ENCODE data around the gene EYS. TPM values are rescaled to one million over a fixed set of nuclear protein-coding genes. Genes with fewer than 3 reads are reported as not detected.

Gene EYS
- total RNA-seq, 1 donor from 2014 or later: 2.1 TPM

- Histone ChIP-seq H3K27ac (ENCODE audit: low read depth, low read length) (no peak overlapping the region), H3K36me3 (ENCODE audit: control insufficient read depth in 3 of 3, insufficient read depth in 3 of 3, low read length in 3 of 3) (no peaks in the 10 kb centered on the region), H3K4me3 (ENCODE audit: low read length in 3 of 3) (no peak overlapping the region), H3K27me3 (ENCODE audit: control insufficient read depth in 3 of 3, insufficient read depth in 3 of 3, low read length in 3 of 3) (peaks cover 0 to 2% (median 0%) of the 10 kb centered on the region in 3 donors), H3K9ac (ENCODE audit: low read depth in 1 of 3, low read length in 3 of 3) (no peak overlapping the region), H3K4me1 (ENCODE audit: control insufficient read depth in 3 of 3, insufficient read depth in 3 of 3, low read length in 3 of 3) (no peaks in the 10 kb centered on the region), H3K9me3 (ENCODE audit: control insufficient read depth in 3 of 3, low read length in 3 of 3) (no peaks in the 10 kb centered on the region)
These were observed 1780.7 kb downstream of the EYS start for GRCh38 chr6:63926258-63926780.

GRCh38 chr6:63923139-63923739 lies 1783.8 kb downstream of the EYS start:
- Histone ChIP-seq H3K4me1 (ENCODE audit: control insufficient read depth in 3 of 3, insufficient read depth in 3 of 3, low read length in 3 of 3) (no peaks in the 10 kb centered on the region), H3K9ac (ENCODE audit: low read depth in 1 of 3, low read length in 3 of 3) (no peak overlapping the region), H3K9me3 (ENCODE audit: control insufficient read depth in 3 of 3, low read length in 3 of 3) (no peaks in the 10 kb centered on the region)

DNA sequence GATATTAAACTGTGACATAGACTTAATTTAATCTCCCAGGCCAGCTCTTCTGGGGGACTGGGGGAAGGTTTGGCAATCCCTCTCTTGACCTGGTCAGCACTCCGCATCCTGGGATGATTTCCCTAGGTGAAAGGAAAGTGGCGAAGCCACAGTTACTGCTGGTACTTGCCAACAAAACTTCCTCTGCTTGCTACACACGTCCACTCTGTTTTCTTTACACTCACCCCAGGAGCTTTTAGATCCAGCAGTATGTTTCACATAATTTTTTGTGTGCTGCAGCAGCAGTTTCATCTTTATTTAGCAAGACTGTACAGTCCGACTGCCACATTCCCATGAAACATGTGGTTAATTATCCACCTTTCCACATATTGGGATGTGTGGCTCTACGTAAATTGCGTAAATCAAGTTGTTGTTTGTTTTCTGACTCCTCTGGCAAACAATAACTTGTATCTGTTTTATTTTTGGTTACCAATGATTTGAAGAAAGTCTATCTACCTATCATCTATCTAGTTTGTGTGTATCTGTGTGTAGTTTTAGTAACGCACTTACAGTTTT lies 1787.4 kb downstream of the EYS start:
- no peaks in the 10 kb centered on the region for H3K4me1 ChIP-seq (ENCODE audit: control insufficient read depth in 3 of 3, insufficient read depth in 3 of 3, low read length in 3 of 3)
- H3K4me3 ChIP-seq (ENCODE audit: low read length in 3 of 3): no peak overlapping the region
- H3K9me3 ChIP-seq (ENCODE audit: control insufficient read depth in 3 of 3, low read length in 3 of 3): no peaks in the 10 kb centered on the region
- no peak overlapping the region for H3K27ac ChIP-seq (ENCODE audit: low read depth, low read length)
- H3K9ac ChIP-seq (ENCODE audit: low read depth in 1 of 3, low read length in 3 of 3): no peak overlapping the region
- H3K27me3 ChIP-seq (ENCODE audit: control insufficient read depth in 3 of 3, insufficient read depth in 3 of 3, low read length in 3 of 3): peaks cover 0 to 6% (median 0%) of the 10 kb centered on the region in 3 donors
- no peaks in the 10 kb centered on the region for H3K36me3 ChIP-seq (ENCODE audit: control insufficient read depth in 3 of 3, insufficient read depth in 3 of 3, low read length in 3 of 3)

More at GRCh38 chr6:63923139-63923739, 1783.8 kb downstream of the EYS start:
- H3K4me3 ChIP-seq (ENCODE audit: low read length in 3 of 3): no peak overlapping the region
- peaks cover 0 to 6% (median 0%) of the 10 kb centered on the region in 3 donors for H3K27me3 ChIP-seq (ENCODE audit: control insufficient read depth in 3 of 3, insufficient read depth in 3 of 3, low read length in 3 of 3)
- no peaks in the 10 kb centered on the region for H3K36me3 ChIP-seq (ENCODE audit: control insufficient read depth in 3 of 3, insufficient read depth in 3 of 3, low read length in 3 of 3)
- H3K27ac ChIP-seq (ENCODE audit: low read depth, low read length): no peak overlapping the region

DNA sequence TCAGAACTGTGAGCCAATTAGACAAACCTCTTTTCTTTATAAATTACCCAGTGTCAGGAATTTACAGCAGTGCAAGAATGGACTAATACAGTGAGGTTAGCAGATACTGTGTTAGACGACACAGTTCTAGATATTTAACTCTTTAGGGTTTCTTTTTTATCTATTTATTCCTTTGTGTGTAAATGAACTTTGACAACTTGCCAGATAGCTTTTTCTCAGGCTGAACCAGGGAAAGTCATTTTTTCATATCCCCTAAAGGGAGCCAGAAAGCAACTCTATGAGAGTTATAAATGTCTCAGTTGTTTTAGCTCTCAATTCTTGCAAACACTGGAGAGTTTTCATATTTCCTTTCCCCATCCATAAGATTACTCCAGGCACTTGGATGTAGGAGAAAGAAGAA lies 1794.1 kb downstream of the EYS start:
- Histone ChIP-seq H3K27me3 (ENCODE audit: control insufficient read depth in 3 of 3, insufficient read depth in 3 of 3, low read length in 3 of 3) (no peaks in the 10 kb centered on the region), H3K27ac (ENCODE audit: low read depth, low read length) (no peak overlapping the region), H3K4me1 (ENCODE audit: control insufficient read depth in 3 of 3, insufficient read depth in 3 of 3, low read length in 3 of 3) (no peaks in the 10 kb centered on the region), H3K4me3 (ENCODE audit: low read length in 3 of 3) (no peak overlapping the region), H3K9ac (ENCODE audit: low read depth in 1 of 3, low read length in 3 of 3) (no peak overlapping the region), H3K36me3 (ENCODE audit: control insufficient read depth in 3 of 3, insufficient read depth in 3 of 3, low read length in 3 of 3) (no peaks in the 10 kb centered on the region), H3K9me3 (ENCODE audit: control insufficient read depth in 3 of 3, low read length in 3 of 3) (no peaks in the 10 kb centered on the region)

GRCh38 chr6:63910863-63911551 lies 1796.0 kb downstream of the EYS start:
- no peak overlapping the region for H3K27ac ChIP-seq (ENCODE audit: low read depth, low read length)
- H3K4me3 ChIP-seq (ENCODE audit: low read length in 3 of 3): no peak overlapping the region
- H3K9me3 ChIP-seq (ENCODE audit: control insufficient read depth in 3 of 3, low read length in 3 of 3): no peaks in the 10 kb centered on the region
- no peaks in the 10 kb centered on the region for H3K27me3 ChIP-seq (ENCODE audit: control insufficient read depth in 3 of 3, insufficient read depth in 3 of 3, low read length in 3 of 3)
- no peaks in the 10 kb centered on the region for H3K36me3 ChIP-seq (ENCODE audit: control insufficient read depth in 3 of 3, insufficient read depth in 3 of 3, low read length in 3 of 3)
- no peak overlapping the region for H3K9ac ChIP-seq (ENCODE audit: low read depth in 1 of 3, low read length in 3 of 3)
- H3K4me1 ChIP-seq (ENCODE audit: control insufficient read depth in 3 of 3, insufficient read depth in 3 of 3, low read length in 3 of 3): no peaks in the 10 kb centered on the region

- Histone ChIP-seq H3K4me3 (ENCODE audit: low read length in 3 of 3) (no peak overlapping the region), H3K36me3 (ENCODE audit: control insufficient read depth in 3 of 3, insufficient read depth in 3 of 3, low read length in 3 of 3) (no peaks in the 10 kb centered on the region), H3K9me3 (ENCODE audit: control insufficient read depth in 3 of 3, low read length in 3 of 3) (no peaks in the 10 kb centered on the region), H3K27me3 (ENCODE audit: control insufficient read depth in 3 of 3, insufficient read depth in 3 of 3, low read length in 3 of 3) (no peaks in the 10 kb centered on the region), H3K9ac (ENCODE audit: low read depth in 1 of 3, low read length in 3 of 3) (no peak overlapping the region), H3K27ac (ENCODE audit: low read depth, low read length) (no peak overlapping the region), H3K4me1 (ENCODE audit: control insufficient read depth in 3 of 3, insufficient read depth in 3 of 3, low read length in 3 of 3) (peaks cover 0 to under 1% (median 0%) of the 10 kb centered on the region in 3 donors)
These were observed 1802.3 kb downstream of the EYS start for GRCh38 chr6:63904650-63905248.

- peak overlapping the region; percentile 71 for H3K27ac ChIP-seq (ENCODE audit: low read depth, low read length)
- no peak overlapping the region for H3K9ac ChIP-seq (ENCODE audit: low read depth in 1 of 3, low read length in 3 of 3)
- peaks cover 0 to 8% (median 3%) of the 10 kb centered on the region in 3 donors for H3K4me1 ChIP-seq (ENCODE audit: control insufficient read depth in 3 of 3, insufficient read depth in 3 of 3, low read length in 3 of 3)
- no peaks in the 10 kb centered on the region for H3K9me3 ChIP-seq (ENCODE audit: control insufficient read depth in 3 of 3, low read length in 3 of 3)
- H3K27me3 ChIP-seq (ENCODE audit: control insufficient read depth in 3 of 3, insufficient read depth in 3 of 3, low read length in 3 of 3): no peaks in the 10 kb centered on the region
- H3K36me3 ChIP-seq (ENCODE audit: control insufficient read depth in 3 of 3, insufficient read depth in 3 of 3, low read length in 3 of 3): no peaks in the 10 kb centered on the region
- H3K4me3 ChIP-seq (ENCODE audit: low read length in 3 of 3): no peak overlapping the region
These were observed 1807.5 kb downstream of the EYS start for GRCh38 chr6:63899550-63899949.

DNA sequence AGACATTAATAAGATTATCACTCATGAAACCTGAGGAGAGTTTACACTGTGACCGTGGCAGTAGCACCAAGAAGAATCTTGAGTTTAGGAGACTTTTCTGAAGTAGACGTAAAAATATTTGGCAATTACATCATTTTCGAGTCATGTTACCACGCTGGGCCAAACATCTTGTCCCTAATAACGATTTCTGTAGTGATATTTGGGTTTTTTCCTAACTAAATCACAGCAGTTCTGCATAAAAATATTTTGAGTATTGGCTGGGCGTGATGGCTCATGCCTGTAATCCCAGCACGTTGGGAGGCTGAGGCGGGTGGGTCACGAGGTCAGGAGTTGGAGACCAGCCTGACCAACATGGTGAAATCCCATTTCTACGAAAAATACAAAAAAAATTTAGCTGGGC lies 1809.1 kb downstream of the EYS start:
- no peaks in the 10 kb centered on the region for H3K9me3 ChIP-seq (ENCODE audit: control insufficient read depth in 3 of 3, low read length in 3 of 3)
- H3K4me3 ChIP-seq (ENCODE audit: low read length in 3 of 3): no peak overlapping the region
- H3K27me3 ChIP-seq (ENCODE audit: control insufficient read depth in 3 of 3, insufficient read depth in 3 of 3, low read length in 3 of 3): no peaks in the 10 kb centered on the region
- H3K36me3 ChIP-seq (ENCODE audit: control insufficient read depth in 3 of 3, insufficient read depth in 3 of 3, low read length in 3 of 3): no peaks in the 10 kb centered on the region
- no peak overlapping the region for H3K27ac ChIP-seq (ENCODE audit: low read depth, low read length)
- H3K9ac ChIP-seq (ENCODE audit: low read depth in 1 of 3, low read length in 3 of 3): no peak overlapping the region
- H3K4me1 ChIP-seq (ENCODE audit: control insufficient read depth in 3 of 3, insufficient read depth in 3 of 3, low read length in 3 of 3): peaks cover 0 to 8% (median 3%) of the 10 kb centered on the region in 3 donors

- H3K27ac ChIP-seq (ENCODE audit: low read depth, low read length): no peak overlapping the region
- H3K4me1 ChIP-seq (ENCODE audit: control insufficient read depth in 3 of 3, insufficient read depth in 3 of 3, low read length in 3 of 3): peaks cover 0 to 8% (median 3%) of the 10 kb centered on the region in 3 donors
- H3K27me3 ChIP-seq (ENCODE audit: control insufficient read depth in 3 of 3, insufficient read depth in 3 of 3, low read length in 3 of 3): no peaks in the 10 kb centered on the region
- H3K9me3 ChIP-seq (ENCODE audit: control insufficient read depth in 3 of 3, low read length in 3 of 3): no peaks in the 10 kb centered on the region
- H3K9ac ChIP-seq (ENCODE audit: low read depth in 1 of 3, low read length in 3 of 3): no peak overlapping the region
- no peak overlapping the region for H3K4me3 ChIP-seq (ENCODE audit: low read length in 3 of 3)
- no peaks in the 10 kb centered on the region for H3K36me3 ChIP-seq (ENCODE audit: control insufficient read depth in 3 of 3, insufficient read depth in 3 of 3, low read length in 3 of 3)
These were observed 1809.6 kb downstream of the EYS start for GRCh38 chr6:63897459-63897858.

GRCh38 chr6:63888416-63888815 lies 1818.6 kb downstream of the EYS start:
- Histone ChIP-seq H3K27me3 (ENCODE audit: control insufficient read depth in 3 of 3, insufficient read depth in 3 of 3, low read length in 3 of 3) (no peaks in the 10 kb centered on the region), H3K27ac (ENCODE audit: low read depth, low read length) (no peak overlapping the region), H3K36me3 (ENCODE audit: control insufficient read depth in 3 of 3, insufficient read depth in 3 of 3, low read length in 3 of 3) (no peaks in the 10 kb centered on the region), H3K9ac (ENCODE audit: low read depth in 1 of 3, low read length in 3 of 3) (no peak overlapping the region), H3K4me1 (ENCODE audit: control insufficient read depth in 3 of 3, insufficient read depth in 3 of 3, low read length in 3 of 3) (no peaks in the 10 kb centered on the region), H3K9me3 (ENCODE audit: control insufficient read depth in 3 of 3, low read length in 3 of 3) (no peaks in the 10 kb centered on the region), H3K4me3 (ENCODE audit: low read length in 3 of 3) (no peak overlapping the region)

All from skeletal muscle tissue (tissue), 4 donors.